Hepatocyte (in vitro differentiated cells): Measurements from ENCODE around the gene MRPL19.

Source experiments
- EZH2 ChIP-seq: fragments of 200-600 bp; sonication (generic); IDR thresholded peaks from 2 replicates; pipeline ENCODE4 v1.6.1; 2016; ENCODE audit warnings: antibody characterized with exemption, mild to moderate bottlenecking, borderline replicate concordance
- TF ChIP-seq, protein P1 (sequence below): fragments of 200-600 bp; sonication (generic); IDR thresholded peaks from 2 replicates; pipeline ENCODE4 v1.5.1; 2016; ENCODE audit warnings: antibody characterized with exemption, mild to moderate bottlenecking; ENCODE audit not compliant: poor library complexity

DNA sequence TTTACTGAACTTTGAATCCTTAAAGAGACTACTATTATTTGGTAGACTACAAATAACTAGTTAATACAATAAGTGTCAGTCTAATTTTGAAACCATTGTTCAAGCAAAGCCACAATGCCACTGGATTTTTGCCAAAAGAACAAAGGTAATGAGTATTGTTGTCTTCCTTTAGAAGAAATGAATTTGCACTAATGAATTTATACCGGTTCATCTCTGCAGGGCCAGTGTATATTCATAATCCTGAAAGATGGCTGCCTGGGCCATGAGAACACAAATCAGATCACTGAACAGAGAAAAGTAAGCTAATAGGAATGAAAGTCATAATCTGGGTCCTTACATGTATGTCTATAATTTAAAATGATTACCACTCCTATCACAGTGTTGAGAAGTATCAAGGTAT lies 33.0 kb downstream of the MRPL19 start:
- TF ChIP-seq, protein P1, sequence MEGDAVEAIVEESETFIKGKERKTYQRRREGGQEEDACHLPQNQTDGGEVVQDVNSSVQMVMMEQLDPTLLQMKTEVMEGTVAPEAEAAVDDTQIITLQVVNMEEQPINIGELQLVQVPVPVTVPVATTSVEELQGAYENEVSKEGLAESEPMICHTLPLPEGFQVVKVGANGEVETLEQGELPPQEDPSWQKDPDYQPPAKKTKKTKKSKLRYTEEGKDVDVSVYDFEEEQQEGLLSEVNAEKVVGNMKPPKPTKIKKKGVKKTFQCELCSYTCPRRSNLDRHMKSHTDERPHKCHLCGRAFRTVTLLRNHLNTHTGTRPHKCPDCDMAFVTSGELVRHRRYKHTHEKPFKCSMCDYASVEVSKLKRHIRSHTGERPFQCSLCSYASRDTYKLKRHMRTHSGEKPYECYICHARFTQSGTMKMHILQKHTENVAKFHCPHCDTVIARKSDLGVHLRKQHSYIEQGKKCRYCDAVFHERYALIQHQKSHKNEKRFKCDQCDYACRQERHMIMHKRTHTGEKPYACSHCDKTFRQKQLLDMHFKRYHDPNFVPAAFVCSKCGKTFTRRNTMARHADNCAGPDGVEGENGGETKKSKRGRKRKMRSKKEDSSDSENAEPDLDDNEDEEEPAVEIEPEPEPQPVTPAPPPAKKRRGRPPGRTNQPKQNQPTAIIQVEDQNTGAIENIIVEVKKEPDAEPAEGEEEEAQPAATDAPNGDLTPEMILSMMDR = no peak
- TF ChIP-seq EZH2 = no peak
